Cerebellar cortex (tissue), 1 donor: ENCODE data around the gene NBDY.
"Not testable (repeated sequence)": the region's sequence is repeated elsewhere in the genome, so short reads cannot be mapped to it uniquely, and the experiment has no call there.

ENCODE experiments used
- DNase-seq: peaks from one replicate; pipeline ENCODE4 v3.0.0-alpha.2; 2015; ENCODE audit warnings: low spot score

NBDY gene, protein sequence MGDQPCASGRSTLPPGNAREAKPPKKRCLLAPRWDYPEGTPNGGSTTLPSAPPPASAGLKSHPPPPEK

DNA sequence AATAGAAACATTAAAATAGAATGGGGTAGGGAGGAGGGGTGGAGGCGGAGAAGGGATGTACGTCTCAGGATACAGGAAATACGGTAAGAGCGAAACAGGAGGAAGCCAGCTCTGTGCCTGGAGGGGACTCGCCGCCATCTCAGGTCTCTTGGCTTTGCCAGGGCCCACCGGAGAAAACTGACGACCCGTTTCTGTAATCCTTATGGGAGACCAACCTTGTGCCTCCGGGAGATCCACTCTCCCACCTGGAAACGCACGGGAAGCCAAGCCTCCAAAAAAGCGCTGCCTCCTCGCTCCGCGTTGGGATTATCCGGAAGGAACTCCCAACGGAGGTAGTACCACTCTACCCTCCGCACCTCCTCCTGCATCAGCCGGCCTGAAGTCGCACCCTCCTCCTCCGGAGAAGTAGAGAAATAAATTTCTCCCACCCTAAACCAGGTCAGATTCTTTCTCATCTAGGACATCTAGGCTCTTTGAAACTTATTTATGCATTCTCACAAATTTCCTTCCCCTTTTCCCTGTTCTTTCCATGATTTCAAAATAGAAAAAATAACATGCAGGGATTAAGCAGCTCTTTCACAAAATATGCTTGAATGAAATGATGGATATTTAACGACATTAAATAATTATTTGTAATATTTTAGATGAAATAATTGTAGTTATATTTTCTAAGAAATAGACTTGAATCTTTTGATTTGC is at the start of gene NBDY:
Gene NBDY (plus strand): TSS at position 92 of the 699 bp plus-strand sequence. CDS start 111 bp downstream, at position 203.
- DNase-seq: peak; percentile 79

DNA sequence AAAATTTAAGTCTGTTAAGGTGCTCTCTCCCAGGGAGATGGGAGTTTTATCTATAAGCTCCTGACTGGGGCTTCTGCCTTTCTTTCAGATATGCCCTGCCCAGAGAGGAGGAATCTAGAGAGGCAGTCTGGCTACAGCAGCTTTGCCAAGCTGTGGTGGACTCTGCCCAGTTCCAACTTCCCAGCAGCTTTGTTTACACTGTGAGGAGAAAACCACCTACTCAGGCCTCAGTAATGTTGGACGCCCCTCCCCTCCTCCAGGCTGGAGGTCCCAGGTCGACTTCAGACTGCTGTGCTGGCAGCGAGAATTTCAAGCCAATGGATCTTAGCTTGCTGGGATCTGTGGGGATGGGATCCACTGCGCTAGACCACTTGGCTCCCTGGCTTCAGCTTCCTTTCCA is 24.5 kb upstream of the NBDY start:
- not testable (repeated sequence) for DNase-seq

- DNase-seq: peak; percentile 68
These were observed 2.4 kb upstream of the NBDY start for GRCh38 chrX:56726605-56727004.

- DNase-seq: no peak
These were observed 1.5 kb upstream of the NBDY start for GRCh38 chrX:56727531-56727930.

DNA sequence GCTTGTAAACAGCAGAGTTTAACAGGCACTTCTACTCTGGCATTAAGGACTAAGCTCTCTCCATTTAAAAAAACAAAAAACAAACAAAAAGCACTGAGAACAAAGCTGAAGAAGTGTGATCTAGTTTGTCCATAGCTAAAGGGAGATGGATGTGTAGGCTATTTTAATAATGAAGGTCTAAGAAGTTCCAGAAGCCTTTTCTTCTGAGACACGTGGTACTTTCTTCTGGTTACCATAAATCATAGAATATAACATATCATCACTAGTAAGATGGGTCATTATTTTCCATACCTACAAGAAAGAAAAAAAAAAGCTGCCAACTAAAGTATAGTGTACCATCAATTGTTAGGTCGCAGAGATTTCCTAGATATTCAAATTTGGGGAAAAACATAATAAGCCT is 722 bp upstream of the NBDY start:
- DNase-seq: peak; percentile 70

- no peak for DNase-seq
These were observed 291 bp upstream of the NBDY start for GRCh38 chrX:56728752-56729151.

DNA sequence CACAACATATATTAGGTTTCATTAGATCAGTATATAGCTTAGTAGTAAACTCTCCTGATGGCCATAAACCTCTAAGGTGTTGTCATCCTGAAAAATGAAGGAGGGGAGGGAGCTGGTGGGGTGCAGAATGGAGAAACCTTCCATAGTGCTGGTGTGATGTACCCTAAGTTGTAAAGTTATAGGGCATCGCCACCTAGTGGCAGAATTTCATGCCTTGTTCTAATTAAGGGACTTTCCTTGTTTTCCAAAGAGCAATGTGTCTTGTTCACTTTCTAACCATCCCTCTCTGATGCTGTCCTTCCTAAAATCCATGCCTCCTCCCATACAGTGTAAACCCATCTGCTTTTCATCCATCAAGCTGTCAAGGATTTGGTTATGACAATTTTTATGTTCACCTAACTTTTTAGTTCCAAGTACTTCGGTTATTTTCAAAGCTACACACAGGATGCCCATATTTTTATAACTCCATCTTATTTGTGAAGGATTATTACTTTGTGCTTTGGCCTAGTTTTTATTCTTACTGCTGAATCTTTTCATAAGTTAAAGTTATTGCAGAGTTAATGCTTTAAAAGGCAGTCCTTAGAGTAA is 4.5 kb downstream of the NBDY start:
- DNase-seq: peak; percentile 68

DNA sequence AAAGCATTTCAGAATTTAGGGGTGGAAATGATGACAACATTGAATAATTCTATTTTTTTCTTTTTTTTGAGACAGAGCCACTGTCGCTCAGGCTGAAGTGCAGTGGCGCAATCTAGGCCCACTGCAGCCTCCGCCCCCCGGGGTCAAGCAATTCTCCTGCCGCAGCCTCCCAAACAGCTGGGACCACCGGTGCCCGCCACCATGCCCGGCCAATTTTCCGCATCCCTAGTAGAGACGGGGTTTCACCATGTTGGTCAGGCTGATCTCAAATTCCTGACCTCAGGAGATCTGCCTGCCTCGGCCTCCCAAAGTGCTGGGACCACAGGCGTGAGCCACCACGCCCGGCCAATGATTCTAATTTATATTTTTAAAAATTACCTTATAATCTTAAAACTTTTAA is 7.2 kb downstream of the NBDY start:
- DNase-seq: no peak

DNA sequence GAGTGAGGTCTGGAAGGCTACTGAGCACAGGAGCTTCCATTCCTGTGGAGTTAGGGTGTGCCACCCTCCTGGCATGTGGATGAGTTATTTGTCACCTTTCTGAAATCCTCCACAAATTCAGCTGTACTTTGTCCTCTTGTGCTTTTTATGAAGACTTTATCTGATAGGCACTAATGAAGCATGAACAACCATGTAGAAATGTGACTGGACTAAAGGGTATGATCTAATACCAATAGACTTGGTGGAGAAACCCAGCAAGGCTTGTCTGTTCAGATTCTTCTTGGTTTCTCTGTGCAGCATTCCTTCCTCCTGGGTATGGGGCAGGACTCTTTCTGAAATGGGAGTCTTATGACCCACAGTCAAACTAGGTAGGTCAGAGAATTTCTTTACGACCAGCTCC is 9.6 kb downstream of the NBDY start:
- no peak for DNase-seq

GRCh38 chrX:56744996-56745395 is 16.0 kb downstream of the NBDY start:
- no peak for DNase-seq

- DNase-seq: no peak
These were observed 18.0 kb downstream of the NBDY start for GRCh38 chrX:56746996-56747395.

DNA sequence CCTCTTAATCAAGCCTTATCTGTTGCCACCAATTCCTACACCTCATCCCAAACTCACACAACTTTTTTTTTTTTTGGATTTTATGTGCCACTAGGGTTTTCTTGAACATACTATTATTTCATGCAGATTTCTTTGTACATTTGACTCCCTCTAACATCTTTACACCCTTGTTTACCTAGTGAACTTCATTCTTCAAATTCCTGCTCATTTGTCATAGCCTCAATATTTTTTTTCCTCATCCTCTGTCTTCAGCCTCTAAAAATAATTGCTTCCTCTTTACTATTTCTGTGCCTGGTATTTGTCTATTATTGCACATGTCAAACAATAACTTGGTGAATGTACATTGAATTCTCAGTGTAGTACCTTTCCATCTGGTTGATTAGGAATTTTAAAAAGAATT is 22.0 kb downstream of the NBDY start:
- no peak for DNase-seq

DNA sequence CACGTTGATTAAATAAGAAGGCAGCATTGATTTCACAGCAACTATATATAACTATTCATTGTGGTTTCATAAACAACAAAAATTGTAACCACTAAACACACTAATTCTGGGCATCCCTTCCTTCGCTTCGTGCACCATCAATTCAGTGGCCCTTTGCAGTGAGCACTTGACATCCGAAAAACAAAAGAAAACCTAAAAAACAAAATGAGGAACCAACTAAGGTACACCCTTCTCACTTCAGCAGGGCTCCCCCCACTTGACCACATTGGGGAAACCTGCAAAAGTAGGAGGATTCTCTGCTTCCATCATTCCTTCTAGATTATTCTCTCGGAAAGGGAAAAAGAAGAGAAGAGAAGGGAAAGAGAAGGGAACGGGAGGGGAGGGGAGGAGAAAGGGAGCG is 28.3 kb downstream of the NBDY start:
- no peak for DNase-seq

DNA sequence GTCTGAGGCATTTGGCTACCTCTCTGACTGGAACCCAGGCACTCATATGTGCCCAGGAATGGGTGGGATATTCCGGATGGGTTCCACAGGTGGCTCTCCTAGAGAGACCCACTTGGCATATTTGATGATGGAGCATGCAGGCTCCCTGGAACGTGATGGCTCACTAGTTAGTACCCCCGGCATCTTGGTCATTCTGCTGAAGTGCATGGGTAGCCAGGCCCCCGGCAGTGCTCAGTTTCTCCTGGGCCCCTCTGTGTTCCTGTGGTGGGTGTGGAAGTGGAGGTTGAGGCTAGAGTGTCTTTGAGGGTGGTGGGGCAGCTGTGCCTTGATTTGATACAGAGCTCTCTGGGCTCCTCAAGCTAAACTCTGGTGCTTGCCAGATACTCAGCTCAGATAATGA is 29.4 kb downstream of the NBDY start:
- DNase-seq: no peak

DNA sequence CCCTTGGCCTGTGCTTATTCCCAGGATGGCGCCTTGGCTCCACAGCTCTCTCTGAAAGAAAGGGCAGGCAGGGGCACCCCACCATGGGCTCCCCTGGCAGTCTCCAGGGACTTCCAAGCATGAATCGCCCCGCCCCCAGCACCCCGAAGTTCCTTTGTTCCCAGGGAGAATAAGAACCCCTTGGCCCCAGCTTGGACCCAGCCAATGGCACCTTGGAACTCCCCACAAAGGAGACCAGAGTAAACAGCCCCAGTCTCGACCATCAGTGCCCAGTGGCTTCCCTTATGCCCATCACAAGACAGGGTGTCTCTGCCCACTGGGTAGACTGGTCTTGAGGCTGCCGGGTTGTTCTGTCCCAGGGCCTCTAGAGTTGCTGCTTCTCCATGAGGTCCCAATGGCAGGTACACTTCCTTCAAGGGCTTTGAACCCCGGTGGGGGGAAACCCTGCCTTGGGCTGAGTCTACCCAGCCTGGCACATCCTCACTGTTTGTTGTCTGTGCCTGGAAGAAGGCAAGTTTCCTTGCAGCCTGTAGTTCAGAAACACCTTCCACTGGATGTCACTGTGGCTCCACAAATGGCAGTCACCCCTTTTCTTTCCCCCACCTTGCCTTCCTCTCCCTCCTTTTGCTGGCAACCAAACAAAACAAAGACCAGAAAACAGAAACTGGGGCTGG is 30.8 kb downstream of the NBDY start:
- no peak for DNase-seq

DNA sequence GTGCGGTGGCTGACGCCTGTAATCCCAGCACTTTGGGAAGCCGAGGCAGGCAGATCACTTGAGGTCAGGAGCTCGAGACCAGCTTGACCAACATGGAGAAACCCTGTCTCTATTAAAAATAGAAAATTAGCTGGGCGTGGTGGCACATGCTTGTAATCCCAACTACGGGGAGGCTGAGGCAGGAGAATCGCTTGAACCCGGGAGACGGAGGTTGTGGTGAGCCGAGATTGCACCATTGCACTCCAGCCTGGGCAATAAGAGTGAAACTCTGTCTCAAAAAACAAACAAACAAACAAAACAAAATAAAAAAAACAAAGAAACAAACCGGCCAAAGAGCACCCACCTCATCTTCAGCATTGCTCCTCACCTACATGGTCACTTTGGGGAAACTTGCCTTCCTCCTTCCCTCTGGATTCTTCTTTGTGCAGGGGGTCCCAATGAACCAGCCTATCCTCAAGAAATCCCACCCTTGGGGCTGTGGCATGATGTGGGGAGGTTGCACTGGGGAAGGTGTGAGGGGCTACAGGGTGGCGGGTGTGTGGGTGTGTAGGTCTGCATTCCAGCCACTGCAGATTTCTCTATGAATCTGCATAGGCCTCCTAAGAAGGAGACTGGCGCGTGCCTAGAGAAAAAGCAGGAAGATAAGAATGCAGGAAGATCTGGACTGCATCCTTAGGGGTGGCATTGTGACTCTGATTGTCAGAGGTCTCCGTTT is 31.5 kb downstream of the NBDY start:
- DNase-seq: not testable (repeated sequence)

DNA sequence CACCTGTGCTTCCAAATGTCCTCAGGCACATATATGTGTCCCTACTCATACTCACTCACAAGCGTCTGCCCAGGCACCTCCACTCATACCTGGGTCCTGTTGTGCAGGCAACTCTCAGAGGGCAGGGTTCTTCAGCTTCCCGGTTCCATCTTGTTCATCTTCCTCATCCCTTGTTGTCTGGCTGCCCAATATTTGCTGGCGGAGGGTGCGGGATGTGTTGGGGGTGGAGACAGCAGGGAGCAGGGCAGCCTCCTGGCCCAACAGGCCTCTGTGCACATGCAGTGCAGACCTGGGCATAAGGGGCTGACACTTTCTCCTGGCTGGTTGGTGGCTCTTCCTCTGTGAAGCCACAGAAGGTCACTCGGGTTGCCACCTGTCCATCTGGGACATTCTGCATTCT is 32.1 kb downstream of the NBDY start:
- DNase-seq: peak; percentile 9

DNA sequence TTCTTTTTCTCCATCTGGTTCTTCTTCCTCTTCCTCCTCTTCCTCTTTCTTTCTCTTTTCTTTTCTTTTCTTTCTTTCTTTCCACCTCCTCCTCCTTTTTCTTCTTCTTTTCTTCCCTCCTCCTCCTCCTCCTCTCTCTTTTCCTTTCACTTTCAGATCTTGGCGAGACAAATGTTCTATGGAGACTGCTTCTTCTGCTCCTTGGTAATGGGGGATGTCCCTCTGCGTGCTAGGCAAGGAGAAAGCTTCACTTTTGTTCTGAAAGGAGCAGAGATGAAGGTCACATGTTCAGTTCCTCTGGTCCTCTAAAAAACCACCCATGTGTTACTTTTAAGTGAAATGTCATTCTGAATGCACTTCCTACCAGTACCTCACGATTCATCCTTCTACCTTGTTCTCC is 33.2 kb downstream of the NBDY start:
- DNase-seq: no peak

GRCh38 chrX:56762707-56763555 is 33.9 kb downstream of the NBDY start:
- DNase-seq: no peak

DNA sequence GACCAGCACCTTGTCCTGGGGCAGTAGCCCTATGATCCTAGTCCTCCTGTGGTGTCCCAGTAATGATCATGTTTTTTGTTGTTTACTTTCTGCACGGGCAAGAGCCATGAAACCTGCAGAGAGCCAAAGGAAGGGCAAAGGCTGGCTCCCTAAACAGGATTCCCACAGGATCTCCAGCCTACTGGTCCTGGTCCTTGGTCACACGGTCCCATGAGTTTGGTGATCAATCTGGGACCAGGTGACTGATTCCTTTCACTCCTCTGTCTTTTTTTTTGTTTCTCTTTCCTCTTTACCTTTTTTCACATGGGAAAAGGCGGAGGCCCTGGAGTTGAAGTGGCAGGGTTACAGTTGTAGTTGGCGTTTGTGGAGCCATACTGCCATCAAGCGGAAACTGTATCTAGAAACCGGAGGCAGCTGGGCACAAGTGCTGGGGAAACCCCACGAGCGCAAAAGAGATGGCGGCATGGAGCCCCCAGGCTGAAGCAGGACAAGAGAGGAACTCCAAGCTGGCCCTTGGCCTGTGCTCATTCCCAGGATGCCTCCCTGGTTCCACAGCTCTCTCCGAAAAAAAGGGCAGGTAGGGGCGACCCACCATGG is 34.6 kb downstream of the NBDY start:
- DNase-seq: peak; percentile 82
